T follicular helper cell (primary cell): ENCODE results near the gene CDK11A.
A peak's percentile ranks its signal among the peaks of the same experiment; 100 is the strongest.
"Not testable (repeated sequence)": the region's sequence is repeated elsewhere in the genome, so short reads cannot be mapped to it uniquely, and the experiment has no call there.

Experiments used
- DNase-seq: peaks from one replicate; pipeline ENCODE4 v3.0.0-alpha.2; 2020; ENCODE audit warnings: low read depth

CDK11A gene

GRCh38 chr1:1662392-1662791 lies 61.8 kb downstream of the CDK11A start:
- DNase-seq, result not testable (repeated sequence)

- peak; percentile 94 for DNase-seq
Observed at GRCh38 chr1:1658583-1659549, 65.3 kb downstream of the CDK11A start, which contains the start of gene CDK11B. Gene CDK11B, minus strand, starts transcription at chr1:1659004. Its CDS starts 1,519 bp downstream, at chr1:1657485.
